NCI-H510A treated with DMSO at 0.1 percent for 48 hours (cell line): Measurements from ENCODE around the gene PDE2A.

Experiments used
- DNase-seq: peaks from one replicate; lab custom pipeline; 2025; lab: John Stamatoyannopoulos, UW

Gene PDE2A

DNA sequence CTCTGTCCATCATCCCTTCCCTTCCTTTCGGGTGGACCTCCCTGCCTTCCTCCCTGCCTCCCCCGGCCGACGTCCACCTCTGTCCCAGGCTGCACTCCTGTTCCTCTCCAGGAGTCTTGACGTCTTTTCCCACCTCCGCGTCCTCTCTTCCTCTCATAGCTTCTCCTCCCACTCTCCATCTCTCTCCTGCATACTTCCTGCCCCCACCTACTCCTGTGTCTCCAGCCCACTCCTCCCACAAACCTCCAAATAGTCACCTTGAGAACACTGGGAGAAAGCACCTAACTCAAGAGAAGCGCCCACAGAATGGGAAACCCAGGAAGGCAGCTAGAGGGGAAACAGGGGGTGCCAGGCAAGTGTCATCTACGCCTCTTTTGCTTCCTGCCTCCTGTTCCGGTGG lies 60.8 kb downstream of the PDE2A start:
- no peak for DNase-seq

DNA sequence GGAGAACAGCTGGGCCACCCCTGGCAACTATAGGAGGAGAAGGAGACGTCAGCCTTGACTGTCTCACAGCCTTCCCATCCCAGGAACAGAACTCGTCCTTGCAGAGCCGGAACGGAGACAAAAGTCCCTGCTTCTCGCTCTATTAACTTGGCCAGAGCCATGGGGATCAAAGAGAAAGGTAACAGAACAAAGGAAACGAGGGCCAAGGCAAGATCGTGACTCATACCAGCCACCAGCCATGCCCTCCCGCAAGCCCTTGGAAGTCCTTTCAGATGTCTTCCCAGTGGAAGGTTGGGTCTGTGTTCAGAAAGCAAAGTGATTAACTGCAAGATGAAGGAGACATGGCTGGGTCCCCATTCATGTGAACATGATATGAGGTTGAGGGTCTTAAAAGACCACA lies 64.7 kb downstream of the PDE2A start:
- DNase-seq, result no peak

DNA sequence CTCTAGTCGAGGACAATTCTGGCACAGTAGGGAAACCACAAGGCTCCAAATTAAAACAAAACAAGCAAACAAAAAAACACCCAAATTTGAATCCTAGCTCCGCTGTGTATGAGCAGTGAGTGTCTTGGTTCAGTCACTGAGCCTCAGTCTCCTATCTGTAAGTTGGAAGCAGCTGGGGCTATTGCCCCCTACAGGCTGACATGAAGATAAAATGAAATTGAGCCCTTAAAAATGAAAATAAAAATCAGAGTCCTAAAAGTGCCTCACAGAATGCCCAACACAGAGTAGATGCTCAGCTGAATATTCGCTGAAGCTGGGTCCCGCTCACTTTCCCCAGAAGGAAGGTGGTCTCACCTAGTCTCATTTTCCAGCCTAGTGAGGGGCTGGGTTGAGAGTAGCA lies 65.2 kb downstream of the PDE2A start:
- DNase-seq, result no peak

- DNase-seq, result no peak
Observed at GRCh38 chr11:72607496-72607895, 66.7 kb downstream of the PDE2A start.

GRCh38 chr11:72606748-72607468 lies 67.3 kb downstream of the PDE2A start:
- DNase-seq, result no peak

DNA sequence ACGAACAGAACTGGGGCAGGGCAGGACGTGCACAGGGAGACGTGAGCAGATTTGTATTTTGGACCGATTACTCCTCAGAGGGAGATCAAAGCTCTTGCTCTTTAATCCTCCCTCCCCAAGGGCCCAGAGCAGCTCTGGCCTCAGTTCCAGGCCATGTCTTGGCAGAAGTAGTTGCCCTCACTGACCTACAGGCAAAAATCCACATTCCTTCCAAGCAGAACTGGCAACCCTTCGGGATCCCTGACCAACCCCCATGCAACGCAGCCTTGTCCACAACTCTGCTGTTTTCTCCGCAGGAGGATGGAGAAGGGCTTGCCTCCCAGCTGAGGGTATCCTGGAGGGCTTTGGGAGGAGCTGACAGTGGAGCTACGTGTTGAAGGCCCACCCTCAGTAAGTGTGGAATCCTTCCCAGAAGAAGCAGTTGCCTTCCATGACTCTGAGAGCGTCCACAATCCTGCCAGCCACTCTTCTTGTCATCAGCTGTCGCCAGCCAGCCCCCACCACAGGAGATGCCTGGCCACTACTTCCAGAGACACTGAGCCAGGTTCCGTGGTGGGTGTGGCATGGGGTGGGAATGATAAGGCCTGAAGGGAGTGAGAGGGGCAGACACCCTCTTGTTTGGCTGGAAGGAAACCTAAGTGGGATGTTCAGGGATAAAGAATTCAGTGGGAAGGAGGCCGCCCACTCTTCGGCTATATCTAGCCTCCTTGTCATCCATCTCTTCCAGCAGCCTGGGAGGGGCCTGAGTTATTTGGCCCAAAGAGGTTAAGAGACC lies 68.1 kb downstream of the PDE2A start:
- DNase-seq, result no peak

DNA sequence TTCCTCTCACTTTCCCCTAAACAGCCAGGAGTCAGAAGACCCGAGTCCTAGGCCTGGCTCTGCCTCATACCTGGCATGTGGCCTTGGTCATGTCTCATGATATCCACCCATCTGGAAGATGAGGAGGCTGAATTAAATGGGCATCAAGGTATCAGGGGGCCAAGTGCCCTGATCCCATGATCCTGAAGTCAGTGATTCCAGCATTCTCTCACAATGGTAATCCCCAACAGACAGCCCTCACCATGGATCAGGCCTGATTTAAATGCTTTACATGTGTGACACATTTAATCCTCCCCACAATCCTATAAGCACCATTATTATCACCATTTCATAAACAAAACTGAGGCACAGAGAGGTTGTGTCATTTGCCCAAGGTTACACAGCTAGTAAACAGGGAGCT lies 70.0 kb downstream of the PDE2A start:
- DNase-seq, result no peak

DNA sequence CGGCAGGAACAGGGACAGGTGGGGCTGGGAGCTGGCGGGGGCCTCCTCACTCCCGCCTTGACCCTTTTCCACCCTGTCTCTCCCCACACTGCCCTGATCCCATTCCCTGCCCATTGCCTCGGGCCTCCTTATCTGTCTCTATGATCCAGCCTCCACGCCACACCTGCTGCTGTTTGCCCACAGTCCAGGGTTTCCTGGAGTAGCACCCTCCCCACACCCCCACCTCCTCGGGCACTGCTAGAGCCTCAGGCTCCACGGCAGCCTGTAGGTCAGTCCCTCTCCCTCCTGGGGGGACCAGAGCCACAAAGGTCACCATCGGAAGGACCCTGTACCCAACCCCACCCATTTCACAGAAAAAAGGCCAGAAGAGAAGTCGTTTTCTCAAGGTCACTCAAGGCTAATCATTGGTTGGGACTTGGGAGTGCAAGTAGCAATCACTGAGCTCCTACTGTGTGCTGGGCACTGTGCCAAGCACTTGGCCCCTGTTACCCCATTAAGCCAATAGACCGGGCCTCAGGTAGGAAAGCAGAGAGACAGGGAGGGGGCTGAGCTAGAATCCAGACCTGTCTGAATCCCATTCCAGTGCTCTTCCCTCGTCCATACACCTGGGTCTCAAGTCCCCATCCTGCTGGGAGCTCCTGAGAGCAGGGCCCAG lies 71.8 kb downstream of the PDE2A start:
- no peak for DNase-seq

DNA sequence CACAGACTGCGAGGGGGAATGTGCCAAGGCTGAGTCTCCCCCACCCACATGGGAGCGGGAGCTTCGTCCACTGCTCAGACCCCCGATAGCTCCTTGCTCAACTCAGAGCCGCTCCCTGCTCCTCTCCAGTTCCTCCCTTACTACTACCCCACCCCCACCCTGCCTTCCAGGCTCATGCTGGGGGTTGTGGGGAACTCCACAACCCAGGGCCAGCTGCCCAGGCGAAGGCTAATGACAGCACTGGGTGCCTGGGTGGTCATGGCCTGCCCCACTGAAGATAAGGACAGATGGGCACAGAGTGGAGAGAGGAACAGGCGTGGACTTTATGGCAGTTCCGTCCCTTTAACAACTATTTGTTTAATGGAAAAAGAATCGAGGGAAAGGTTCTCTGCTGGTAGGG lies 73.7 kb downstream of the PDE2A start:
- DNase-seq, result no peak

DNA sequence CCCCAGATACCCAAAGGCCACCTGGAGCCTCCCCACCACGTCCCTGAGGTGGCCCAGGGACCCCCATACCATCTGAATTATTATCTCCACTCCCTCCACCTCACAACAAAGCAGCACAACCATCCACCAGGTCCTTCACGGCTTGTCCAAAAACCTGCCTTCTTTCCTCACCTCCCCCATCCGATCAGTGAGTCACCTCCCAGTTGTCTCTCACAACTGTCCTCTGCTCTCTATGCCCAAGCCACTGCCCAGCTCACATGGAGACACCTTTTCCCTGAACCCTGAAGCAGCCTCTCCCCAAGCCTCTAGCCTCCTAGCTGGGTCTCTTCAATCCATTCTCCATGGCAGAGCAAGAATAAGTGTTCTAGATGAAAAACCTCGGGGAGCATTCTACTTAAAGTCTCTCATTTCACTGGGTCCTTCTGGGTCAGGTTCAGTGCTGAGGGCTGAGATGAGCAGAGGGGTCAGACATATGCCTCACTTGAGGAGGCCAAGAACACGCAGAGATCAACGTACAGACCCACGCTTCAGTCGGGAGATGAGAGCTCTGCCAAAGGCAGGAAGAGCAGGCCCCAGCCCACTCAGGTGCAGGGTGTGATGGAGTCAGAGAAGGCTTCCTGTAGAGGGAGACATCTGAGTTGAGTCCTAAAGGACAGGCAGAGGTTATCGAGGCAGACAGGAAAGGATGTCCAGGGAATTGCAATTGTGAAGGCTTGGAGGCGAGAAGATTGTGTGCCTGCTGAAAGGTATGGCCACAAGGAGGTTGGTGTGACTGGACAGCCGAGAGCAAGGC lies 74.7 kb downstream of the PDE2A start:
- peak; percentile 4 for DNase-seq

GRCh38 chr11:72598906-72599305 lies 75.3 kb downstream of the PDE2A start:
- no peak for DNase-seq

DNA sequence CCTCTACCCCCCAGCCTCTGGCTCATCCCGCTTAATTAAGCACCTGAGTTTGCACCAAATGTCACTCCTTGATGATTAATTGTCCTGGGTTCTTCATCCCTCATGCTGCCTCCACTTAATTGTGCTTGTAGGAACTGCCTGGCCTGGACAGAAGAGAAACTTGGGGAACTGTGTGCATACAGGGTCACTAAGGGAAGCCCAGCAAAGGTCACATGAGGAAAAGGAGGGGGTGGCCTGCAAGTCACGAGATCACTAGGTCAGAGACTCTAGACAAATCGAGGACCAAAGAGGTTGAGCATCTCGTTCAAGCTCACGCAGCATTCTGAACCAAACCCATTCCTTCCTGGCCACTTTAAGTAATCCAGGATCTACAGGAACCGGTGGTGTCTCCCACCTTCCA lies 75.8 kb downstream of the PDE2A start:
- DNase-seq, result no peak

DNA sequence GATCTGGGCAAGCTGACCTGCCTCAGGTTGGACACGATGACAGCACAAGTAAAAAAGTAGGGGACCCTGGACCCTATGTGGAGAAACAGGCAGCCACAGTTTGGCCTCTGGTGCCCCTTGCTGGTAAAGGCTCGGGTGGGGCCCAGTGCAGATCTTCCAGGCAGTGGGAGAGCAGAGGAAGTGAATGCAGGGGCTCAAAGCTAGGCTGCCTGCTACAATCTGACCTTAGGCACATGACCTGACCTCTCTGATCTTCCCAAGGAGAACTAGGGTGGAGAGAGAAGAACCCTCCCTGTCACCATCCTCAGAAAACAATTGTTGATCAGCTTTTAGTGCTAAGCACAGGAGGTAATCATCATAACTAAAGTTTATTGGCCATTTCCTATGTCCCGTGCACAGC lies 76.5 kb downstream of the PDE2A start:
- DNase-seq, result no peak

- no peak for DNase-seq
Observed at GRCh38 chr11:72595292-72595684, 78.9 kb downstream of the PDE2A start.

- DNase-seq, result no peak
Observed at GRCh38 chr11:72594493-72595291, 79.5 kb downstream of the PDE2A start.

GRCh38 chr11:72592698-72593495 lies 81.3 kb downstream of the PDE2A start:
- DNase-seq, result no peak

GRCh38 chr11:72591785-72592502 lies 82.3 kb downstream of the PDE2A start:
- DNase-seq, result peak; percentile 84

- no peak for DNase-seq
Observed at GRCh38 chr11:72591023-72591422, 83.2 kb downstream of the PDE2A start.

DNA sequence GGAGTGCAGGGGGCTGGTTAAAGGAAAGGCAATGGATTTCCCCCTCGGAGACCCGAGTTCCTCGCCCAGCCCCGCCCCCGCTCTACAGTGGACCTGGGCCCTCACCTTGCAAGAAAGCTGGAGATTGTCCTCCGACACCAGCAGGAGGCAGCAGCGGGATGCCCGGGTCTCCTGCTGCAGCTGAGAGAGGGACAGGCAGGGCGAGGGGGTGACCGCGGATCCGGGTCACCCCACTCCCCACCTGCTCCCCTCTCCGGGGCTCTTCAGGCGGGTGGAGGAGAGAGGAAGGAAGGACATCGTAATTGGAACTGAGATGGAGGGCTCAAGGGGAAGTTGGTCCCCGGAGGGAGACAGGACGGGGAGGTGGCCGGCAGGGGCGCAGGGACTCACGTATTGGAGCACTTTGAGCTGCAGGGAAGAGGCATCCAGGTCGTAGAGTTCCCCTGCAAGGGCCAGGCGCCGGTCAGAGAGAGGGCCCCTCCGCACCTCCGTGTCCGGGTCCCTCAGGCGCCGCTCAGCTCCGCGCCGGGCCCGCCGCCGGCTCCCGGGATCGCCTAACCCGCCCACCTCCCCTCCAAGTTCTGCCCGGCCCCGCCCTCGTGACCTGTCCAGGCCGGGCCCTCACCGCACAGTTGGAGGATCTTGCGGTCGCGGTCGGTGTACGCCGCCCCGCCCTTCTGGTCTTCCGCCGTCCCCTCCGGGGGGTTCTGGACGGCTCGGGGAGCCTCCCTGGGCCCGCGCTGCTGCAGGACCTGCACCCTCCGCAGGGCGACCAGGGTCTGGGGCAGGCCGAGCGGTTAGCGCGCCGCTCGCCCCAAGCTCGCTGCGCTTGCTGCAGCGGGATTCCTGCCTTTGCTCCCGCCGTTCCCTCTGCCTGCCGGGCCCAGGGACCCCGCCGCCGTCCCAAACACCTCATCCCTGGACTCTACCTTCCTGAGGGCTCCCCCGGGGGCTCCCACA lies 84.1 kb downstream of the PDE2A start:
- DNase-seq, result peak; percentile 5
